Measurements from ENCODE around the gene MB. TPM values are rescaled to one million over a fixed set of nuclear protein-coding genes. Genes with fewer than 3 reads are reported as not detected.

MB gene
- total RNA-seq, 1 donor from 2014 or later = not detected

- no peak for DNase-seq (ENCODE audit: low read depth)
- no peak overlapping the region for H3K4me3 ChIP-seq (ENCODE audit: low read depth, low read length)
- TF ChIP-seq CTCF (conservative IDR thresholded peaks at IDR 0.05; ENCODE audit: low read depth, low read length) = peak; percentile 92
These were observed 34.1 kb downstream of the MB start for GRCh38 chr22:35582861-35583670.

- no peak for DNase-seq (ENCODE audit: low read depth)
- H3K4me3 ChIP-seq (ENCODE audit: low read depth, low read length) = no peak overlapping the region
- no peak for TF ChIP-seq CTCF (conservative IDR thresholded peaks at IDR 0.05; ENCODE audit: low read depth, low read length)
These were observed 34.8 kb downstream of the MB start for GRCh38 chr22:35582218-35582860.

- no peak overlapping the region for H3K4me3 ChIP-seq (ENCODE audit: low read depth, low read length)
- no peak for DNase-seq (ENCODE audit: low read depth)
- TF ChIP-seq CTCF (conservative IDR thresholded peaks at IDR 0.05; ENCODE audit: low read depth, low read length) = no peak
These were observed 36.1 kb downstream of the MB start for GRCh38 chr22:35581023-35581413.

GRCh38 chr22:35580351-35581022 lies 36.6 kb downstream of the MB start:
- H3K4me3 ChIP-seq (ENCODE audit: low read depth, low read length) = no peak overlapping the region
- TF ChIP-seq CTCF (conservative IDR thresholded peaks at IDR 0.05; ENCODE audit: low read depth, low read length) = no peak
- DNase-seq (ENCODE audit: low read depth) = no peak

- H3K4me3 ChIP-seq (ENCODE audit: low read depth, low read length) = no peak overlapping the region
- DNase-seq (ENCODE audit: low read depth) = no peak
- TF ChIP-seq CTCF (conservative IDR thresholded peaks at IDR 0.05; ENCODE audit: low read depth, low read length) = no peak
These were observed 38.1 kb downstream of the MB start for GRCh38 chr22:35578836-35579575.

- DNase-seq (ENCODE audit: low read depth) = no peak
- TF ChIP-seq CTCF (conservative IDR thresholded peaks at IDR 0.05; ENCODE audit: low read depth, low read length) = no peak
- H3K4me3 ChIP-seq (ENCODE audit: low read depth, low read length) = no peak overlapping the region
These were observed 39.1 kb downstream of the MB start for GRCh38 chr22:35577799-35578659.
